CD4-positive, alpha-beta T cell treated with Interleukin-15 for 1 hour (primary cell): ENCODE measurements around the gene RPS2.
"Not testable (repeated sequence)": the region's sequence is repeated elsewhere in the genome, so short reads cannot be mapped to it uniquely, and the experiment has no call there.

Experiments used
- DNase-seq: peaks from one replicate; pipeline ENCODE4 v3.0.0-alpha.2; 2020

RPS2 gene

GRCh38 chr16:1962161-1963153, 2.2 kb downstream of the RPS2 start:
- DNase-seq = not testable (repeated sequence)

DNA sequence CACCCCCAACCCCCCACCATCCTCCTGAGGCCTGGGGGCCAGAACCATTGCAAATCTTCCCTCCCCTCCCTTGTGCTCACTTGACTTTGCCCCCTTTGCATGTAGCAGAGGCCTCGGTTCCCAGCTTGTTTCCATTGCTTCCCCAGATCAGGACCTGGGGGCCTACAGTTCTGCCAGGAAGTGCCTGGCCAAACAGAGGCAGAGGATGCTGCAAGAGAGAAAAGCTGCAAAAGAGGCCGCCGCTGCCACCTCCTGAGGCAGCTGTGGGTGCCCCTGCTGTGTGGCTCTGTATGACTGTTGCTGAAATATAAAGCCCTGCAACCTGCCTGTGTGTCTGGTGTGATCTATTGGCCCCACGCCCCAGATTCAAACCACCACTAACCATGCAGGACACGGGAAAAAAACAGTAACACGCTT, 3.0 kb downstream of the RPS2 start:
- DNase-seq = no peak

GRCh38 chr16:1960665-1961630, 3.7 kb downstream of the RPS2 start:
- no peak for DNase-seq

GRCh38 chr16:1959269-1960039, 5.2 kb downstream of the RPS2 start, which contains the start of gene NDUFB10:
NDUFB10 (plus strand) TSS chr16:1959538; CDS start chr16:1959625, 87 bp downstream.
- DNase-seq = peak; percentile 88

GRCh38 chr16:1958715-1959268, 5.8 kb downstream of the RPS2 start:
- DNase-seq = no peak

DNA sequence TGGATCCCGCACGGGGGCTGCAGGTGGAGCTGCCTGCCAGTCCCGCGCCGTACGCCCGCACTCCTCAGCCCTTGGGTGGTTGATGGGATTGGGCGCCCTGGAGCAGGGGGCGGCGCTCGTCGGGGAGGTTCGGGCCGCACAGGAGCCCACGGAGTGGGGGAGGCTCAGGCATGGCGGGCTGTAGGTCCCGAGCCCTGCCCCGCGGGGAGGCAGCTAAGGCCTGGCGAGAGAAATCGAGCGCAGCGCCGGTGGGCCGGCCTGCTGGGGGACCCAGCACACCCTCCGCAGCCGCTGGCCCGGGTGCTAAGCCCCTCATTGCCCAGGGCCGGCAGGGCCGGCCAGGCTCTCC, 6.5 kb downstream of the RPS2 start:
- not testable (repeated sequence) for DNase-seq

DNA sequence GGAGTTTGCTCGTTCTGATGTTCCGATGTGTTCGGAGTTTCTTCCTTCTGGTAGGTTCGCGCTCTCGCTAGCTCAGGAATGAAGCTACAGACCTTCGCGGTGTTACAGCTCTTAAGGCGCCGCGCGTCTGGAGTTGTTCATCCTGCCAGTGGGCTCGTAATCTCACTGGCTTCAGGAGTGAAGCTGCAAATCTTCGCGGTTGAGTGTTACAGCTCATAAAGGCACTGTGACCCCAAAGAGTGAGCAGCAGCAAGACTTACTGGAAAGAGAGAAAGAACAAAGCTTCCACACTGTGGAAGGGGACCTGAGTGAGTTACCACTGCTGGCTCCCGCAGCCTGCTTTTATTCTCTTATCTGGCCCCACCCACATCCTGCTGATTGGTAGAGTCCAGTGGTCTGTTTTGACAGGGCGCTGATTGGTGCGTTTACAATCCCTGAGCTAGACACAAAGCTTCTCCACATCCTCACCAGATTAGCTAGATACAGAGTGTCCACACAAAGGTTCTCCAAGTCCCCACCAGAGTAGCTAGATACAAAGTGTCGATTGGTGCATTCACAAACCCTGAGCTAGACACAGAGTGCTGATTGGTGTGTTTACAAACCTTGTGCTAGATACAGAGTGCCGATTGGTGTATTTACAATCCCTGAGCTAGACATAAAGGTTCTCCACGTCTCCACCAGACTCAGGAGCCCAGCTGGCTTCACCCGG, 7.0 kb downstream of the RPS2 start:
- DNase-seq = not testable (repeated sequence)

- DNase-seq = no peak
Measured at GRCh38 chr16:1953734-1954133, 10.9 kb downstream of the RPS2 start.

DNA sequence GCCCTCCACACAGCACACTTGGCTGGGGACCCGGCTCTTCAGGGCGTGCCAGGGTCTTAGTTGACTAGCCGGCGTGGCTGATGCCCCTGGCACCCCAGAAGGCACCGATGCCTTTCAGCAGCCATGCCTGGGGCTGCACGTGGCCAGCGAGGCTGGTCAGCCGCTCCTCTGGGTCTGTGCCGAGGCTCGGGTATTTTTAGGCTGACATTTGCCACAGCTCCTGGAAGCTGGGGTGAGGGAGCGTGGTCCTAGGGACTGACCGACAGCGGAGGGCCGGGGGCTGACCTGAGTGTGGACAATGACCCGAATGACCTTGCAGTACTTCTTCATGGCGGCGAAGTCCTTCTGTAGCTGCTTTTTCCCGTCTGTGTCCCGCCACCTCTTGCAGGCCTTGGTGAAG, 14.1 kb downstream of the RPS2 start:
- no peak for DNase-seq

DNA sequence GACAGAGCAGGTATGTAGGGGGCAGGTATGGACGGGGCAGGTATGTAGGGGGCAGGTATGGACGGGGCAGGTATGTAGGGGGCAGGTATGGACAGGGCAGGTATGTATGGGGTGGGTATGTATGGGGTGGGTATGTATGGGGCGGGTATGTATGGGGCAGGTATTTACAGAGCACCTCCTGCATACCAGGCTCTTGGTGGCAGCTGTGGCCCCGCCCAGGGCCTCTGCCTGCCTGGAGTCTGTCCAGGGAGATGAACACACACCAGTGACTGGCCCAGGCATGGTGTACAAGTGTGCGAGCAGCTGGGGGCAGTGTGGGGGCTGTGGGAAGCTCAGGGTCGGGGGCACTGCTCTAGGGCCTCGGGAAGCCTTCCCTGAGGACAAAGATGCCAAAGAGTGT, 14.6 kb downstream of the RPS2 start:
- no peak for DNase-seq

DNA sequence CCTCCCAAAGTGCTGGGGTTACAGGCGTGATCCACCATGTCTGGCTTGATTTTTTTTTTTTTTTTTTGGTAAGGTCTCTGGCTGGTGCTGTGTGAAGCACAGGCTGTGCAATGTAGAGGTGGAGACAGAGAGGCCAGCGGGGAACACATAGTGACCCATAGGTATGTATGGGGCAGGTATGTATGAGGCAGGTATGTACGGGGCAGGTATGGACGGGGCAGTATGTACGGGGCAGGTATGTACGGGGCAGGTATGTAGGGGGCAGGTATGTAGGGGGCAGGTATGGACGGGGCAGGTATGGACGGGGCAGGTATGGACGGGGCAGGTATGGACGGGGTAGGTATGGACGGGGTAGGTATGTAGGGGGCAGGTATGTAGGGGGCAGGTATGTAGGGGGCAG, 15.1 kb downstream of the RPS2 start:
- DNase-seq = no peak

DNA sequence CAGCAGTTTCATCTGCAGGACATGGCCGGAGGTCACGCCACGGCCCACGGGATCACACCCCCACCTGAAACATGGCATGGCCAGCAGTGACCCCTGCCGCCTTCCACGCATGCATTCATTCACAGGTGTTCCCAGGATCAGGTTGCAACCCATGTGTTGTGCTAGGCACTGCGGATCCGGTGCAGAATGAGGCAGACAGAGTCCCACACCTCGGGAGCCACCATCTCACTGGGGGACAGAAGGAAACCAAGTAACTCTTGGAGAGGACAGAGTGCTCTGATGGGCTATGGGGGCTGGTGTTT, 17.3 kb downstream of the RPS2 start:
- no peak for DNase-seq

DNA sequence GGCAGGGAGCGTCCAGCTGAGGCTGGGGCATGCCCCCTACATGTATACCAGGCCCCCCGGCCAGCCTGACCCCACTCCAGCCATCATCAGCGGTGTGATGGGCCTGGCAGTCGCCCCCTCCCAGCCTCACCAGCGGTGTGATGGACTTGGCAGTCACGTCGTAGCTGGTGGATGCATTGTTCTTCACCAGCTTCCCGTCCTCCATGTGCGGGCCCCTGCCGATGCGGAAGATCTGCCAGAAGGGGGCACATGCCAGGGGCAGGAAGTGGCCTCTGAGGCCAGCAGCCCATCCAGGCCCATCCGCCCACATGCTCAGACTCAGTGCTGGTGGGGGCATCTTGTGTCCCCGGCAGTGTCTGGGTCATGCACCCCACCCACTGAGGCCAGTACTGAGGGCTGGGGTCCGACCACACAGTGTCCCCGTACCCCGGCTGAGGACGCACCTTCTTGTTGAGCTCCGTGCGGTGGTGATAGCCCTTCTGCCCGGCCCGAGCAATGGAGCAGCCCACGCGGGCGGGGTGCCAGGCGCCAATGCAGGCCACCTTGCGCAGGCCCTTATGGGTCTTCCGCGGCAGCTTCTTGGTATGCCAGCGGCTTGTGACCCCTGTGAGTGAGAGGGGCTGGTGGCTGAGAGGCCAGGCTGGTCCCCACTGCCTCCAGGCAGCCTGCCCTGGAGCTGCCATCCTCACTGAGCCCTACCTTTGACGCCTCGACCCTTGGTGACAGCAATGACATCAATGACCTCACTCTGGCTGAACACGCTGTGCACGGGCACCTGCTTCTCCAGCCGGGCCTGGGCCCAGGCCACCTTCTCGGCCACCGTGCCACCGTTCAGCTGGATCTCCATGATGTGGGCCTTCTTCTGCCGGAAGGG, 17.9 kb downstream of the RPS2 start:
- no peak for DNase-seq

- DNase-seq = no peak
Measured at GRCh38 chr16:1945559-1946391, 18.9 kb downstream of the RPS2 start.

GRCh38 chr16:1944612-1945199, 19.9 kb downstream of the RPS2 start:
- no peak for DNase-seq

DNA sequence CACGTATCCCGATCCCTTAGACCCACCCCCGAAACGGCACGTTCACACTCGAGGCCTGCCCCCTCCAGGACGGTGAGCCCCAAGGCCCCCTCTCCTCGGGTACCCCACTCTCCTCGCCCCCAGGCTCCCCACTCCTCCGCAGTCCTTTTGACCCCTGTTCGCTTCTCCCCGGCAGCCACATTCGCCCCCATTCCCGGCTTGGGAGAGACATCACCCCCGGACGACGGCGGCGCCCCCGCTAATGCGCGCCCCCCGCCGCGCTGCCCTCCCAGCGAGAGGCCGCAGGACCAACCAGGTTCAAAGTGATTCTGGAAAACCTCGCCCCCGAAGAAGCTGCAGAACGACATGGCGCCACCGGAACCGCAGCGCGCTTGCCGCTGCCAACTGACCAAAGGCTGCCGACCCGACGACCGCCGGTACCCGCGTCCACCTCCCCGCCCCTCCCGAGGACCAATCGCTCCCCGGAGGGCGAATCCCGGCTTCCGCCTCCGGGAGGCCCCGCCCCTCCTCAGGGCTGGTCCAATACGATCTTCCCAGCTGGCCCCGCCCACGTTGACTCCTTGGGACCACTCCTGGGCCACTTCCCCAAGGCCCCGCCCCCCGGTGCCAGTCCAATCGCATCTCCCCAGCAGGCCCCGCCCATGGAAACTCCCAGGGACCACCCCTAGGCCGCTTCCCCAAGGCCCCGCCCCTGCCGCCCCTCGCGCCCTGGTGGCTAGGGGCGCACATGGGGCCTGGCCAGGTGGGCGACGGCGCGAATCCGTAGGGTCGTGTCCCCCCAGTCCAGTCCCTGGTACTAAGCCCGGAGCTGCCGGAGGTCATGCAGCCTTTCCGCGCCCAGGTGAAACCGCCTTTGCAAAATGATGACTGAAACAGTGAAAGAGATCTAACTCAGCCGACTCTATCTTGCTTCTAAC, 21.6 kb downstream of the RPS2 start, which contains the start of gene MSRB1:
MSRB1 (minus strand) TSS at position 390 of the 917 bp plus-strand sequence; CDS start at position 347, 43 bp downstream.
- peak; percentile 99 for DNase-seq

GRCh38 chr16:1942047-1942809, 22.4 kb downstream of the RPS2 start:
- DNase-seq = peak; percentile 55
